Stimulated activated CD4-positive, alpha-beta T cell treated with anti-CD3 and anti-CD28 coated beads, TNF-alpha, amount 100 ng/mL, for 4 hours (primary cell): Measurements from ENCODE around the gene HOXC9.

Experiments used
- DNase-seq, 3 experiments: peaks; one replicate each; pipeline ENCODE4 v3.0.0-alpha.2; 2020; ENCODE audit warnings: low read depth in 3 of 3

HOXC9 gene

GRCh38 chr12:53988541-53989226, 11.3 kb upstream of the HOXC9 start:
- no peak for DNase-seq

DNA sequence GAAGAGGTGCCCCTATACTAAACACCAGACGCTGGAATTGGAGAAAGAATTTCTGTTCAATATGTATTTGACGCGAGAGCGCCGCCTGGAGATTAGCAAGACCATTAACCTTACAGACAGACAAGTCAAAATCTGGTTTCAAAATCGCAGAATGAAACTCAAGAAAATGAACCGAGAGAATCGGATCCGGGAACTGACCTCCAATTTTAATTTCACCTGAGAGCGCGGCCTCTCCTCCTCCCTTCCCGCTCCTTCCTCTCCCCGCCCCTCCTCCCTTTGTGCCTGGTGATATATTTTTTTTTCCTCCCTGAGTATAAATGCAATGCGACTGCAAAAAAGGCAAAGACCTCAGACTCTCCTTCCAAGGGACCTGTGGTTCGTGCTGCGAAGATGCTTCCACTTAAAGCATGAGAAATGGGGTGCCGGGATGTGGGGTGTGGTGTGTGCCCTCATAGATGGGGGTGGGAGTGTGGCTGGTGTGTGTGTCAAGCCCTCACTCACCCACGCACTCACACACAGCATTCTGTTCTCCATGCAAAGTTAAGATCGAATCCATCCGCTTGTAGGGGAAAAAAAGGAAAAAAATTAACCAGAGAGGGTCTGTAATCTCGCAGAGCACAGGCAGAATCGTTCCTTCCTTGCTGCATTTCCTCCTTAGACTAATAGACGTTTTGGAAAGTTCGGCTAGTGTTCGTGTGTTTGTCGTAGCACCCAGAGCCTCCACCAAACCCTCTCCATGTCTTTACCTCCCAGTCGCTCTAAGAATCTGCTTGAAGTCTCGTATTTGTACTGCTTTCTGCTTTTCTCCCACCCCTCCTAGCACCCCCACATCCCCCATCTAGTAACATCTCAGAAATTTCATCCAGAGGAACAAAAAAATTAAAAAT, 10.5 kb upstream of the HOXC9 start:
- no peak for DNase-seq

- no peak for DNase-seq
Observed at GRCh38 chr12:53990311-53991076, 9.5 kb upstream of the HOXC9 start.

GRCh38 chr12:53991077-53991460, 8.9 kb upstream of the HOXC9 start:
- no peak for DNase-seq

DNA sequence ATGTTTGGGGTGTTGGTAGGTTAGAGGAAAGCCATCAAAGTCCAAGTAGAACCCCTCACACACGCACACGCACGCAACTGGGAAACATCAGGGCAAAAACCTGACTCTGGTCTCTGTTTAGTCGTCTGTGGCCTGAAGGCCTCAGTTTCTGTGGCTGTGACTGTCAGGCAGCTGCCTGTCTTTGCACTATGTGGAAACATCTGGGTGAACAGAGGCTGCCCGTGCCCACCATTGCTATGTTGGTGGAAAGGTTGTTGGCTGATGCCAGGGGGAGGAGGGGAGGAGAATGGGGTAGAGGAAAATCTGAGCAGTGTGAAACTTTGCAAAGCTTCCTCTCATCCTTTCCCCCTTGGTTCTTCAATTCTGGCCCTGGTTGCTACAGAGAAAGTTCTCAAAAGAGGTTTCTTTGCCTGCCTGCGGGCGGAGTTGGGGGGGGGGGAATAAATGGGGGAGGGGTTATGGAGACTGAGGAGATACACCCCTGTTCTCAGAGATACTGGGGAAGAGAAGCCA, 7.5 kb upstream of the HOXC9 start:
- no peak for DNase-seq

DNA sequence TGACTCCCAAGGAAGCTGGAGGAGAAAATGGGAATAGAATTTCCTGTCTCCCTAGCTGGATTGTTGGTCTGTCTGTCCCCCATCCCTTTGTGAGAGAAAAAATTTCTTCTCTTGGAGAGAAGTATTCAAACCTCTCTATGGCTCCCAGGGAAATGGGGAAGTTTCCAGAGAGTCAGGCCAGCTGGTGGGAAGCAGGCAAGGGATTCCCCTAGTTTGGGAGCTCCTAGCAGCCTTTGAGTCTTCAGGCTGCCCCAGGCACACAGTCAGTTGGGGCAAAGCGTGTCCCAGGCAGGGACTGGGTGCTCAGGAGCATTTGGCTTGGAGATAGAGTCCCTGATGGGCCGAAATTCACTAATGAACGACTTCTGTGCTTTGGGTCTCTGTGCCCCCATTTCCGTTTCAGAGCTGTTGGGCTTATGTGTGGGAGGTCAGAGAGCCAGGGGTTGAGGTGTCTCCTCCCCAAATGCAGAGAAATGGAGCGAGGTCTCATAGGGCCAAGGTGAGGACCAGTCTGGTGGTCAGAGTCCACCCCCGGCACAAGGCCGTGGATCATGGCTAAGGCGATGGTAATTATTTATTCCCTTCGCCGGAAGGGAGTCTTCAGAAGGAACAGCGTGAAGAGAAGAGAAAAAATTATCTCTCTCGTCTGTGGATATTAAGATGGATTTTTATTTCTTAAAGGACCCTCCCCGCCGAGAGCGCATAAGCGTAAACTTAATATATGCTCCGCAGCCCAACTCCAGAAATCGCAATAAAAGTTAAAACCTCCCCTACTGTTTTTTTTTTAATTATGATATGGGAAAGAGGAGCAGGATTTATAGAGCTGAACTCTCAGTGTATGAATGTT, 6.6 kb upstream of the HOXC9 start:
- DNase-seq: no peak

DNA sequence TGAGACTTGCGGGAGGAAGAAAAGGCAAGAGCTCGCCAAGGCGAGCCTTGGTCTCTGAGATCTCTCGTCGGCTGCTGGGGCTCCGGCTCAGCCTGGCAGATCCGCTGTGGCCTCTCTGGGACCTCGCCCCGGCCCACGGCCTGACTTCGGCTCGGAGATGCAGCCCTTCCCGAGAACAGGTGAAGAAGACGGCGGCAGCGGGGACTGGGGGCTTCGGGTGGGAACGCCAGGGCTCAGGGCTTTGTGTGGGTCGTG, 6.0 kb upstream of the HOXC9 start:
- DNase-seq: no peak

GRCh38 chr12:53994264-53995001, 5.5 kb upstream of the HOXC9 start:
- DNase-seq: no peak

- DNase-seq: no peak
Observed at GRCh38 chr12:53995002-53995377, 5.0 kb upstream of the HOXC9 start.

- DNase-seq: no peak
Observed at GRCh38 chr12:53995378-53996239, 4.4 kb upstream of the HOXC9 start.

DNA sequence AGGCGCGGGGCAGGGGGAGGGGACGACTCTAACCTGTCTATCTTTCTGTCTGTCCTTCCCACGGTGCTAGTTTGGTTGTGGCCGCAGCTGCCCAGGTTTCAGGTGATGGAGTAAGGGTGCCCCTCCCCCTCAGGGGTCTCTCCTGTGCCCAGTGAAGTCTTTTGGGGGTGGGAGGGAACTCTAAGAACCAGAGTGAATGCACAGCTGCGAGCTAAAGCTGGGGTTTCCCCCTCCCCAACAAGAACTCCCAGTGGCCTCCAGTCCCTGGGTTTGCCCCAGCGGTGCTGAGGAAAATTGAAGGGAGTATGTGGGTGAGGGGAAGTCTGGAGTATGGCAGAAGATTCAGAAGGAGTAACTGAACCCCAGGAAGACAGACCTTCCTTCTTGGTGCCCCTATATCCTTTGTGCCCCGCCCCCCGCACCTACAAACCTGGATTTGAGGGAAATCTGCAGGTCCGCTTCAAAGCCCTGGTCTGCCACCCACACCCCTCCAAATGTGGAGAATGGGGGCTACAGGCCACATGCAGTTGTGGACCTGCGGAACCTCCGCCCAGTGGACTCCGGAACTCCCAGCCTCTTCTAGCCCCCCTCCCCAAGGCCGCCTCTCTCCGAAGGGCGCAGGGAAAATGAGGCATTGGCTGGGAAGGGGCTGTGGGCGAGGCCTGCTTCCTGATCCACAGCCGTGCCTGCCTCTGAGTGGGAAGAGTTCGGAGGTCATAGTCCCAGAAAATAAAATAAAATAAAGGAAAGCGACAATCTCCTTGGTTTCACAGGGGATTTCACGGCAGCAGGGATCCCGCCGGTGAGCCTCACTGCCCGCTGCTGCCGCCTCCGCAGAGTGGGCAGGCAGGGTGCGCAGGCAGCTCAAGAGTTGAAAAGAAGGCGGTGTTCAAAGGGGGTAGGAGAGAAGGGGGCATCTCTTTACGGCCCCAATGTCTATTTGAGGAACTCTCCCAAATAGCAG, 3.4 kb upstream of the HOXC9 start:
- DNase-seq: no peak

DNA sequence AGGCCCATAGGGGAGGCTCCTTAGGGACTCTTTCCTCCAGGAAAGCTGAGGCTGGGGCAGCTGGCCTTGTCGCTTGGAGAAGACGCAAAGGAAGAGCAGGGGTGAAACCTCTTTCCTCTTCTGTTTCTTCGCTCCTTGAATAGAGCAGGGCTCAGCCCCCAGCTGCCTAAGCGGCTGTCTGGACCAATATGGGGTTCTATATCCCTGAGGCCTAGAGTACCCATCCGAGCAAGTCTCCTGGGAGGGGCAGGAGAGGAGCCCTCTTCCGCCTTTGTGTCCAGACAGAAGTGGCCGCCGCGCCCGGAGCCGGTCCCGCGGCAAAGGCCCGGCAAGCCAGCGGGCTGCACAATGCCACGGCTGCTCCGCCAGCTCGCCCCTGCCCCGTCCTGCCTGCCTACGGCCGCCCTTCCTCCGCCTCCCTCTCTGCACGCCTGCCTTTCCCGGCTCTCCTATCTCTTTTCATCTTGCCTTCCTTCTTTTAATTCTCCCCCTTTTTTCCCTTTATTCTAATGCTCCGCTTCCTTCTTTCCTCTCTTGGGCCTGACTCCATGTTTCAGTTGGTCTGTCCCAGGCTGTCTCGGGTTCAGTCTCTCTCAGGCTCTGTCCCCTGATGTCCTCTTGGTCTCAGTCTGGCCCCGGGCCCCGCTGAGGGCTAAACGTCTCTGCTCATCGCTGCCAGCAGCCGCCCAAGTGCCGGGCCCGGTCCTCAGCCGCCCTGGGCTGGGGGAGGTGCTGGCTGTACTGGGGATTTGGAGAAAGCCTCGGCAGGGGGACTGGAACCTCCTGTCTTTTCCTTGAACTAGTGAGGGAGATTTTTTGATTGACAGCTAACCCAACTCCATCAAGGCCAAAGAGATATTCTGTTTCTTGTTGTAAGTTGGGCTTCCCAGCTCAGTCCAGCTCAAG, 2.5 kb upstream of the HOXC9 start:
- no peak for DNase-seq

GRCh38 chr12:53998110-53998899, 1.7 kb upstream of the HOXC9 start:
- DNase-seq: no peak

GRCh38 chr12:53998900-53999236, 1.1 kb upstream of the HOXC9 start:
- DNase-seq: no peak

DNA sequence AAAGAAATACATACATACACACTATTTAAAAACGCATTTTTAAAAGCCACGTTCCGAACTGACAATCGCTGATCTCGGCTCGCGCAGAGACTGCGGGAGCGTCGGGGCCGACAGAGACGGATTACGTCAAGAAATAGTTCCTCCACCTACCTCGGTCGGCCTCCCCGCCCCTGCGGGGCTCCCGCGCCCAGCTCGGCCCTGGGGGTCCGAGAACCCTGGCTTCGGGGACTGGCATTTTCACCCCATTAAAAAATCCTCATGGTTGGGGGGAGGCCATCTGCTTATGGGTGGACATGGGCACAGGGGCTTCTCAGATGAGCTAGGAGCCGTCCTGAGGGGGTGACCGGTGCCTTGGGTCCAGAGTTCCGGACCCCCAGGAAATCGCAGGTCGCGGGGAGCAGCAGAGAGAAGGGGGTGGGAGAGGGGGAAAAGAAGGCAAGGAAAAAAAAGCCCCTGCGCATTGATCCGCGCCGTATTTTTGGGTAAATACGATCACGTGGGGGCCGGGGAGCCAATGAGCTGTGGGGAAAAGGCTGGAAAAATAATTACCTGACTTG, 324 bp upstream of the HOXC9 start:
- DNase-seq: no peak

DNA sequence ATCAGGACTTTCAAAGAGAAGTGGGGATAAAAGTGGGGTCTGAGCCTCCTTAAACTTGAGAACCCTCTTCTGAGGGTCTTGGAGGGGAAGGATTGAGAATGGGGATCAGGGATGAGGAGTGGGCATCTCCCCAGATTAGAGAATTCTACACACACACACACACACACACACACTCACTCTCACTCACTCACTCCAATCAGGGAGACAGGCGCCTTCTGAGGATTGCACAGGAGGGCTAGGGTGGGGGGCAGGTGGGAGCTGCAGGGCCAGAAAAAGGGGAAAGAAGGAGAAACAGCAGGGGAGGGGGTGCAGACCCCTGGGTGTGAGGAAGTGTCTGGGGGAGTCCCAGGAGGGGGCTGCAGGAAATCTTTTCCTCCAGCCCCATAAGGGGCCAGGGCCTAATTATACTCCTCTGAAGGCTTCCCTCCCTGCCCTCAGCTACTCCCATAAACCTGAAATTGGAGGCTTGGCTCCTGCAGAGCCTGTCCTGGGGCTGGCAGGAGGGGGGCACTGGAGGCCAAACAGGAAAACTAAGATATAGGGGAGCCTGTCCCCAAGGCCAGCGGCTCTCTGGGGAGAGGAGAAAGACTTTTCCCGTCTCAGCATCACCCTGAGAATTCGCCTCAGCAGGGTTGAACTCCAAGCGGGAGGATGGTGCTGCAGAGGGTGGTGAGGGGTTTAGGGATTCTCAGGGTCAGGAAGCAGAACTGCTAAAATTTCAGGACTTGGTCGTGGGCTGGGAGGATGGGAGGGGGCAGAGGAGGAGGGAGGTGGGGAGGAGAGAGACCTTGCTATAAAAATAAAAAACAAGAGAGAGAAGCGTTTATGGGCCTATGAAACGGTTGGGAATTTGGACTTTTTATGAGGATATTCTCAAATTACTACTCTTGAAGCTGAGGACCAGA, 1.6 kb downstream of the HOXC9 start:
- DNase-seq: no peak
